Endothelial cell (in vitro differentiated cells): ENCODE results near the gene ATP13A2. TPM values are rescaled to one million over a fixed set of nuclear protein-coding genes. Genes with fewer than 3 reads are reported as not detected.

Source experiments
- DNase-seq: peaks from one replicate; pipeline ENCODE4 v3.0.0; 2021; ENCODE audit warnings: low spot score
- H3K27ac Mint-ChIP-seq: one replicate; pipeline ENCODE4 v1.8.0; 2021; ENCODE audit warnings: mixed read lengths, inconsistent platforms; ENCODE audit not compliant: unreplicated experiment
- H3K27me3 Mint-ChIP-seq: one replicate; pipeline ENCODE4 v1.8.0; 2021; ENCODE audit warnings: mild to moderate bottlenecking, moderate library complexity, mixed read lengths, inconsistent platforms; ENCODE audit not compliant: unreplicated experiment
- H3K36me3 Mint-ChIP-seq: one replicate; pipeline ENCODE4 v1.8.0; 2021; ENCODE audit warnings: mild to moderate bottlenecking, low read depth, mixed read lengths, inconsistent platforms; ENCODE audit not compliant: unreplicated experiment
- H3K4me1 Mint-ChIP-seq: one replicate; pipeline ENCODE4 v1.8.0; 2021; ENCODE audit warnings: mild to moderate bottlenecking, mixed read lengths, inconsistent platforms; ENCODE audit not compliant: unreplicated experiment
- H3K4me3 Mint-ChIP-seq: one replicate; pipeline ENCODE4 v1.8.0; 2021; ENCODE audit warnings: mild to moderate bottlenecking, mixed read lengths, inconsistent platforms; ENCODE audit not compliant: unreplicated experiment
- H3K9me3 Mint-ChIP-seq: one replicate; pipeline ENCODE4 v1.8.0; 2021; ENCODE audit warnings: mixed read lengths, inconsistent platforms; ENCODE audit not compliant: unreplicated experiment
- CTCF ChIP-seq: fragments of 200-600 bp; sonication (generic); IDR thresholded peaks from one replicate; pipeline ENCODE4 v1.5.0; 2021; ENCODE audit warnings: antibody characterized with exemption; ENCODE audit not compliant: unreplicated experiment
- total RNA-seq: library from RNA; stranded (reverse); fragmentation: NEBNext Ultra II Directional; extraction: Animal tissue kit (Norgen Biotek cat#: 25700); gene quantifications from one replicate; pipeline ENCODE4 v1.2.1, GENCODE V29; 2021; ENCODE audit not compliant: unreplicated experiment

ATP13A2 gene
- total RNA-seq, 1 donor from 2014 or later = 55.6 TPM

- H3K27me3 Mint-ChIP-seq = peaks cover 7% of the 10 kb centered on the region
- no peaks in the 10 kb centered on the region for H3K4me1 Mint-ChIP-seq
- no peak for TF ChIP-seq CTCF
- no peak overlapping the region for H3K4me3 Mint-ChIP-seq
- DNase-seq = no peak
- peaks cover 17% of the 10 kb centered on the region for H3K36me3 Mint-ChIP-seq
- no peak overlapping the region for H3K27ac Mint-ChIP-seq
- no peaks in the 10 kb centered on the region for H3K9me3 Mint-ChIP-seq
These were observed 9.2 kb downstream of the ATP13A2 start for GRCh38 chr1:17002524-17002902.

- H3K9me3 Mint-ChIP-seq = no peaks in the 10 kb centered on the region
- DNase-seq = no peak
- H3K4me3 Mint-ChIP-seq = no peak overlapping the region
- H3K27me3 Mint-ChIP-seq = peaks cover 7% of the 10 kb centered on the region
- peaks cover 17% of the 10 kb centered on the region for H3K36me3 Mint-ChIP-seq
- H3K27ac Mint-ChIP-seq = no peak overlapping the region
- H3K4me1 Mint-ChIP-seq = no peaks in the 10 kb centered on the region
- TF ChIP-seq CTCF = no peak
These were observed 9.8 kb downstream of the ATP13A2 start for GRCh38 chr1:17001760-17002523.

GRCh38 chr1:16999863-17000262 lies 11.9 kb downstream of the ATP13A2 start:
- Mint-ChIP-seq H3K4me1 (no peaks in the 10 kb centered on the region), H3K9me3 (no peaks in the 10 kb centered on the region), H3K36me3 (peaks cover 20% of the 10 kb centered on the region), H3K27me3 (peaks cover 10% of the 10 kb centered on the region), H3K4me3 (no peak overlapping the region), H3K27ac (no peak overlapping the region)
- no peak for DNase-seq
- TF ChIP-seq CTCF = no peak

GRCh38 chr1:16998589-16998988 lies 13.1 kb downstream of the ATP13A2 start:
- DNase-seq = no peak
- Mint-ChIP-seq H3K27me3 (peaks cover 10% of the 10 kb centered on the region), H3K4me1 (no peaks in the 10 kb centered on the region), H3K27ac (no peak overlapping the region), H3K4me3 (peak overlapping the region; percentile 2), H3K9me3 (no peaks in the 10 kb centered on the region), H3K36me3 (peaks cover 17% of the 10 kb centered on the region)
- no peak for TF ChIP-seq CTCF

- no peak for DNase-seq
- TF ChIP-seq CTCF = no peak
- H3K4me3 Mint-ChIP-seq = no peak overlapping the region
- no peak overlapping the region for H3K27ac Mint-ChIP-seq
- peaks cover 17% of the 10 kb centered on the region for H3K36me3 Mint-ChIP-seq
- H3K9me3 Mint-ChIP-seq = no peaks in the 10 kb centered on the region
- H3K27me3 Mint-ChIP-seq = peaks cover 6% of the 10 kb centered on the region
- H3K4me1 Mint-ChIP-seq = no peaks in the 10 kb centered on the region
These were observed 14.9 kb downstream of the ATP13A2 start for GRCh38 chr1:16996845-16997244.
